Gastrocnemius medialis (tissue), 4 donors: ENCODE data around the gene NLRP13.

Source experiments
- CTCF ChIP-seq, 5 experiments: fragments of 450-650 bp in 3 of 5; fragments of 200-600 bp in 2 of 5; sonication (generic) in 2 of 5; IDR thresholded peaks in 4 of 5; conservative IDR thresholded peaks in 1 of 5; 1 replicate in 4 of 5; 2 replicates in 1 of 5; pipeline ENCODE4 v1.5.1; 2016 to 2019; ENCODE audit warnings: antibody characterized with exemption in 5 of 5, mild to moderate bottlenecking in 3 of 5, moderate library complexity in 3 of 5
- POLR2A ChIP-seq, 2 donors: fragments of 450-650 bp; IDR thresholded peaks; one replicate each; pipeline ENCODE4 v1.6.1; 2017; ENCODE audit warnings: antibody characterized with exemption in 2 of 2, mild to moderate bottlenecking in 2 of 2, moderate library complexity in 2 of 2

- no peak for TF ChIP-seq POLR2A (IDR thresholded peaks at IDR 0.05)
- TF ChIP-seq CTCF (IDR thresholded peaks at IDR 0.05 in 4 of 5, conservative IDR thresholded peaks at IDR 0.05 in 1 of 5), result no peak
Measured at GRCh38 chr19:55867101-55867500, 65.0 kb downstream of the NLRP13 start.
